ENCODE data around the gene TFAP2E. TPM values are rescaled to one million over a fixed set of nuclear protein-coding genes. Genes with fewer than 3 reads are reported as not detected.

Gene TFAP2E
- total and polyA plus RNA-seq, 2 donors = 0.52 to 4.7 TPM

DNA sequence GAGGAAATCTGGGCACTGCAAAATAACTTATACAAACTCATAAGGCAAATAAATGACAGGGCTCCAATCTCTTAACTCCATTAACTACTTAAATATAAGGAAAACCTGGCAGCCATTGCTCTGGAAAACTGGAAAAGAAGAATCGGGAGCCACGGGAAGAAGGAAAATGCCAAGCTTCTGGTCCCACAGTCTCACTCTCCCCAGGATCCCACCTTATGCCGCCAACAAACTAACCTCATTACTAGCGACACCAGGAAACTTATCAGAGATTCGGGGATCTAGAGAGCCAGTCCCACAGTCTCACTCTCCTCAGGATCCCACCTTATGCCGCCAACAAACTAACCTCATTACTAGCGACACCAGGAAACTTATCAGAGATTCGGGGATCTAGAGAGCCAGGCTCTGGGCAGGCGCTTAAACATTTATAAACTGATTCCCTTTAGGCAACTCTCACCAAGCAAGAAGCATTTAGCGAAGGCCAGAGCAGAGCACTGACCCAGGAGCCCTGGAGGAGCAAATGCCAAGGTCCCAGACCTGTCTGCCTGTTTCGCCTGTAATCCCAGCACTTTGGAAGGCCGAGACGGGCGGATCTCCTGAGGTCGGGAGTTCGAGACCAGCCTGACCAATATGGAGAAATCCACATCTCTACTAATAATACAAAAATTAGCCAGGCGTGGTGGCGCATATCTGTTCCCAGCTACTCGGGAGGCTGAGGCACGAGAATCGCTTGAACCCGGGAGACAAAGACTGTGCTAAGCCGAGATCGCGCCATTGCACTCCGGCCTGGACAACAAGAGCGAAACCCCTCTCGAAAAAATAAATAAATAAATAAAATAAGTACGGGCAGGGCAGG, 67.5 kb downstream of the TFAP2E start:
- peaks cover 3 to 7% of the 10 kb centered on the region in 2 donors for H3K4me1 ChIP-seq (ENCODE audit: control insufficient read depth in 2 of 2, insufficient read depth in 2 of 2, low read length in 2 of 2)
- H3K27me3 ChIP-seq (ENCODE audit: control insufficient read depth in 2 of 2, insufficient read depth in 1 of 2, low read length in 1 of 2) = peaks cover 13 to 16% of the 10 kb centered on the region in 2 donors
- no peak for DNase-seq (ENCODE audit: low read depth in 6 of 9, low spot score in 9 of 9)
- H3K4me3 ChIP-seq (ENCODE audit: low read length in 2 of 2) = peak overlapping the region; percentile 81 to 91
- 22% methylated on average over 29 of the region's 29 CpGs for WGBS
- H3K27ac ChIP-seq (ENCODE audit: low read depth in 1 of 2, low read length in 1 of 2) = peak overlapping the region; percentile 76 to 89
- H3K9me3 ChIP-seq (ENCODE audit: control insufficient read depth in 2 of 2, insufficient read depth in 1 of 2, low read length in 1 of 2) = no peaks in the 10 kb centered on the region
- H3K36me3 ChIP-seq (ENCODE audit: control insufficient read depth in 2 of 2, insufficient read depth in 2 of 2, low read length in 1 of 2) = peaks cover 0 to 5% of the 10 kb centered on the region in 2 donors

DNA sequence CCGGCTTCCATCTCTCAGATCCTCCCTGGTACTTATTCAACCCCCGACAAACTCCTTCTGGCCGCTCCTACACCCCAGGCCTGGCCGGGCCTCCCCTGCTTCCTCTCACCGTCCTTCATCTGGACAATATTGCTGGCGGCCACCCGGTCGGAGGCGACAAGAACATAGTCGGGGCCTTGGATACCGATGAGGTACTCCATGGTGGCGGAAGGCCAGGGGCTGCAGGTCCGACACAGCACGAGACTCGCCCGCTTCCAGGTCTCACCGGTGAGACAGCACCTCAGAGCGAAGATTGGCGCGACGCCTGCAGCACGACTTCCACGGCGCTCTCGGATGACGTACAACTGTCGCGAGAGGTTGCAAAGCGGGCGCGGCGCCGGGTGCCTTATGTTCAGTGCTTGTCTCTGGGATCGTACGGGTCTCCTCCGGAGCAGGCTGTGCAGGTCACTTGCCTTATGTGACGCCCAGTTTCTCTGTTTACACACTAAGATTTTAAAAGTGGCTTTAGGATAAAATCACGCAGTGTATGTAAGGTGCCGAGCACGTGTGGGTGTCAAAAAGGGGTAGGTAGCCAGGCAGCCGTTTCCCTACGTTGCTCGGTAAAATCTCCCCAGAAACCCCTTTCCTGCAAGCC, 68.2 kb downstream of the TFAP2E start, which contains the start of gene PSMB2:
PSMB2 (minus strand) TSS at position 294 of the 634 bp plus-strand sequence; CDS start at position 200, 94 bp downstream.
- H3K4me3 ChIP-seq (ENCODE audit: low read length in 2 of 2) = peak within 1 kb of the TSS; percentile 81 to 91
- H3K27me3 ChIP-seq (ENCODE audit: control insufficient read depth in 2 of 2, insufficient read depth in 1 of 2, low read length in 1 of 2) = peaks cover 13 to 23% of the 10 kb centered on the region in 2 donors
- H3K27ac ChIP-seq (ENCODE audit: low read depth in 1 of 2, low read length in 1 of 2) = peak within 1 kb of the TSS; percentile 76 to 89
- H3K9me3 ChIP-seq (ENCODE audit: control insufficient read depth in 2 of 2, insufficient read depth in 1 of 2, low read length in 1 of 2) = no peaks in the 10 kb centered on the region
- WGBS = under 1% methylated on average over 43 of the region's 43 CpGs
- peaks cover 3 to 7% of the 10 kb centered on the region in 2 donors for H3K4me1 ChIP-seq (ENCODE audit: control insufficient read depth in 2 of 2, insufficient read depth in 2 of 2, low read length in 2 of 2)
- no peaks in the 10 kb centered on the region for H3K36me3 ChIP-seq (ENCODE audit: control insufficient read depth in 2 of 2, insufficient read depth in 2 of 2, low read length in 1 of 2)
- peak; percentile 89 to 99 (median 97) for DNase-seq (ENCODE audit: low read depth in 6 of 9, low spot score in 9 of 9)

DNA sequence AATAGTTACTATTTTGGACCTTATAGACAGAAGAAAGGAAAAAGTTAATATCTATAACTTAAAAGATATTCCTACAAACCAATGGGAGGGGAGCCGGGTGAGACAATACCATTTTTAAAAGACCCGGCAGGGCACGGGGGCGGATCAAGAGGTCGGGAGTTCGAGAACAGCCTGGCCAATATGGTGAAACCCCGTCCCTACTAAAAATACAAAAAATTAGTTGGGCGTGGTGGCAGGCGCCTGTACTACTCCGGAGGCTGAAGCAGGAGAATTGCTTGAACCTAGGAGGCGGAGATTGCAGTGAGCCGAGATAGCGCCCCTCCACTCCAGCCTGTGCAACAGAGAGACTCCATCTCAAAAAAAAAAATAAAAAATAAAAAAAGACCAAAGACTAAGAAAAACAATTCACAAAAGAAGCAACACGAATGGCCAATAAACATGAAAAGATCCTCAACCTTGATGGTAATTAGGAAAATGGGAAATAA, 69.4 kb downstream of the TFAP2E start:
- peaks cover 3 to 7% of the 10 kb centered on the region in 2 donors for H3K4me1 ChIP-seq (ENCODE audit: control insufficient read depth in 2 of 2, insufficient read depth in 2 of 2, low read length in 2 of 2)
- H3K27me3 ChIP-seq (ENCODE audit: control insufficient read depth in 2 of 2, insufficient read depth in 1 of 2, low read length in 1 of 2) = peaks cover 13 to 29% of the 10 kb centered on the region in 2 donors
- H3K4me3 ChIP-seq (ENCODE audit: low read length in 2 of 2) = peak overlapping the region; percentile 81 to 91
- DNase-seq (ENCODE audit: low read depth in 6 of 9, low spot score in 9 of 9) = no peak
- WGBS = 43% methylated on average over 14 of the region's 14 CpGs
- H3K9me3 ChIP-seq (ENCODE audit: control insufficient read depth in 2 of 2, insufficient read depth in 1 of 2, low read length in 1 of 2) = no peaks in the 10 kb centered on the region
- no peaks in the 10 kb centered on the region for H3K36me3 ChIP-seq (ENCODE audit: control insufficient read depth in 2 of 2, insufficient read depth in 2 of 2, low read length in 1 of 2)
- no peak overlapping the region for H3K27ac ChIP-seq (ENCODE audit: low read depth in 1 of 2, low read length in 1 of 2)

DNA sequence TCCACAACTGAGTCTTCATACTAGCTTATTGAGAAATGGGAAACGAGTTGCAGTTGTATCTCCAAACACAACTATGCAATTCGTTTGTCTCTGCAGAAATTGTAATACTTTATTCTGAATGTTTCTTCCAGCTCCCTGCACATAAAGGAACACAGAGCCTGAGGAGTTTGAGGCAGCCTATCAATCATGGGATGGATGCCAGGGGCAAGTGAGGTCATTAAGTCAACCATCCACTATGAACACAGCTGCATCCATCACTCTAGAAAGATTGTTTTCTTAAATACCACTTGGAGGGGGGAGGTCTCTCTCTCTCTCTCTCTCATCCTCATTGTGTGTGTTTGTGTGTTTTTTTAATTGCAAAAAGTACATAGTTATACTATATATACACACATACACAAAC, 71.1 kb downstream of the TFAP2E start:
- H3K27me3 ChIP-seq (ENCODE audit: control insufficient read depth in 2 of 2, insufficient read depth in 1 of 2, low read length in 1 of 2) = peaks cover 13 to 29% of the 10 kb centered on the region in 2 donors
- peaks cover 3 to 7% of the 10 kb centered on the region in 2 donors for H3K4me1 ChIP-seq (ENCODE audit: control insufficient read depth in 2 of 2, insufficient read depth in 2 of 2, low read length in 2 of 2)
- no peaks in the 10 kb centered on the region for H3K36me3 ChIP-seq (ENCODE audit: control insufficient read depth in 2 of 2, insufficient read depth in 2 of 2, low read length in 1 of 2)
- H3K27ac ChIP-seq (ENCODE audit: low read depth in 1 of 2, low read length in 1 of 2) = no peak overlapping the region
- 73% methylated on average over 2 of the region's 2 CpGs for WGBS
- no peaks in the 10 kb centered on the region for H3K9me3 ChIP-seq (ENCODE audit: control insufficient read depth in 2 of 2, insufficient read depth in 1 of 2, low read length in 1 of 2)
- H3K4me3 ChIP-seq (ENCODE audit: low read length in 2 of 2) = no peak overlapping the region
- no peak for DNase-seq (ENCODE audit: low read depth in 6 of 9, low spot score in 9 of 9)

Other genes starting within 250 kb of the TFAP2E start
- 15.3 TPM for gene KIAA0319L, start 15.9 kb upstream of the TFAP2E start, total RNA-seq
- 25.6 TPM for gene KIAA0319L, start 15.9 kb upstream of the TFAP2E start, polyA plus RNA-seq
- gene NCDN, start 15.5 kb upstream of the TFAP2E start, total RNA-seq = 4.4 TPM
- 8.3 TPM for gene NCDN, start 15.5 kb upstream of the TFAP2E start, polyA plus RNA-seq
- gene PSMB2, start 68.2 kb downstream of the TFAP2E start, total RNA-seq = 32.8 TPM
- gene PSMB2, start 68.2 kb downstream of the TFAP2E start, polyA plus RNA-seq = 62.0 TPM
- gene C1orf216, start 145.6 kb downstream of the TFAP2E start, total RNA-seq = 2.8 TPM
- 4.7 TPM for gene C1orf216, start 145.6 kb downstream of the TFAP2E start, polyA plus RNA-seq
- 13.7 TPM for gene CLSPN, start 196.7 kb downstream of the TFAP2E start, total RNA-seq
- 0.23 TPM for gene CLSPN, start 196.7 kb downstream of the TFAP2E start, polyA plus RNA-seq
- gene AGO4, start 234.7 kb downstream of the TFAP2E start, total RNA-seq = 6.8 TPM
- 10.2 TPM for gene AGO4, start 234.7 kb downstream of the TFAP2E start, polyA plus RNA-seq